GM19023 (cell line): Measurements from ENCODE around the gene SOX4.

Experiments
- ATAC-seq: cut with Tn5 transposase; IDR thresholded peaks from one replicate; pipeline ENCODE4 v1.9.1; 2021; ENCODE audit warnings: mild to moderate bottlenecking, moderate library complexity; ENCODE audit not compliant: unreplicated experiment

Gene SOX4

DNA sequence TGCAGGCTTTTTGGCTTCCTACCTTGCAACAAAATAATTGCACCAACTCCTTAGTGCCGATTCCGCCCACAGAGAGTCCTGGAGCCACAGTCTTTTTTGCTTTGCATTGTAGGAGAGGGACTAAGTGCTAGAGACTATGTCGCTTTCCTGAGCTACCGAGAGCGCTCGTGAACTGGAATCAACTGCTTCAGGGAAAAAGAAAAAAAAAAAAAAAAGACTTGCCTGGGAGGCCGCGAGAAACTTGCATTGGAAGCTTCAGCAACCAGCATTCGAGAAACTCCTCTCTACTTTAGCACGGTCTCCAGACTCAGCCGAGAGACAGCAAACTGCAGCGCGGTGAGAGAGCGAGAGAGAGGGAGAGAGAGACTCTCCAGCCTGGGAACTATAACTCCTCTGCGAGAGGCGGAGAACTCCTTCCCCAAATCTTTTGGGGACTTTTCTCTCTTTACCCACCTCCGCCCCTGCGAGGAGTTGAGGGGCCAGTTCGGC lies 420 bp downstream of the SOX4 start:
- ATAC-seq: peak; percentile 17

DNA sequence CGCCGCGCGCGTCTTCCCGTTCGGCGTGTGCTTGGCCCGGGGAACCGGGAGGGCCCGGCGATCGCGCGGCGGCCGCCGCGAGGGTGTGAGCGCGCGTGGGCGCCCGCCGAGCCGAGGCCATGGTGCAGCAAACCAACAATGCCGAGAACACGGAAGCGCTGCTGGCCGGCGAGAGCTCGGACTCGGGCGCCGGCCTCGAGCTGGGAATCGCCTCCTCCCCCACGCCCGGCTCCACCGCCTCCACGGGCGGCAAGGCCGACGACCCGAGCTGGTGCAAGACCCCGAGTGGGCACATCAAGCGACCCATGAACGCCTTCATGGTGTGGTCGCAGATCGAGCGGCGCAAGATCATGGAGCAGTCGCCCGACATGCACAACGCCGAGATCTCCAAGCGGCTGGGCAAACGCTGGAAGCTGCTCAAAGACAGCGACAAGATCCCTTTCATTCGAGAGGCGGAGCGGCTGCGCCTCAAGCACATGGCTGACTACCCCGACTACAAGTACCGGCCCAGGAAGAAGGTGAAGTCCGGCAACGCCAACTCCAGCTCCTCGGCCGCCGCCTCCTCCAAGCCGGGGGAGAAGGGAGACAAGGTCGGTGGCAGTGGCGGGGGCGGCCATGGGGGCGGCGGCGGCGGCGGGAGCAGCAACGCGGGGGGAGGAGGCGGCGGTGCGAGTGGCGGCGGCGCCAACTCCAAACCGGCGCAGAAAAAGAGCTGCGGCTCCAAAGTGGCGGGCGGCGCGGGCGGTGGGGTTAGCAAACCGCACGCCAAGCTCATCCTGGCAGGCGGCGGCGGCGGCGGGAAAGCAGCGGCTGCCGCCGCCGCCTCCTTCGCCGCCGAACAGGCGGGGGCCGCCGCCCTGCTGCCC lies 1.1 kb downstream of the SOX4 start:
- peak; percentile 25 for ATAC-seq

DNA sequence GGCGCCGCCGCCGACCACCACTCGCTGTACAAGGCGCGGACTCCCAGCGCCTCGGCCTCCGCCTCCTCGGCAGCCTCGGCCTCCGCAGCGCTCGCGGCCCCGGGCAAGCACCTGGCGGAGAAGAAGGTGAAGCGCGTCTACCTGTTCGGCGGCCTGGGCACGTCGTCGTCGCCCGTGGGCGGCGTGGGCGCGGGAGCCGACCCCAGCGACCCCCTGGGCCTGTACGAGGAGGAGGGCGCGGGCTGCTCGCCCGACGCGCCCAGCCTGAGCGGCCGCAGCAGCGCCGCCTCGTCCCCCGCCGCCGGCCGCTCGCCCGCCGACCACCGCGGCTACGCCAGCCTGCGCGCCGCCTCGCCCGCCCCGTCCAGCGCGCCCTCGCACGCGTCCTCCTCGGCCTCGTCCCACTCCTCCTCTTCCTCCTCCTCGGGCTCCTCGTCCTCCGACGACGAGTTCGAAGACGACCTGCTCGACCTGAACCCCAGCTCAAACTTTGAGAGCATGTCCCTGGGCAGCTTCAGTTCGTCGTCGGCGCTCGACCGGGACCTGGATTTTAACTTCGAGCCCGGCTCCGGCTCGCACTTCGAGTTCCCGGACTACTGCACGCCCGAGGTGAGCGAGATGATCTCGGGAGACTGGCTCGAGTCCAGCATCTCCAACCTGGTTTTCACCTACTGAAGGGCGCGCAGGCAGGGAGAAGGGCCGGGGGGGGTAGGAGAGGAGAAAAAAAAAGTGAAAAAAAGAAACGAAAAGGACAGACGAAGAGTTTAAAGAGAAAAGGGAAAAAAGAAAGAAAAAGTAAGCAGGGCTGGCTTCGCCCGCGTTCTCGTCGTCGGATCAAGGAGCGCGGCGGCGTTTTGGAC lies 2.0 kb downstream of the SOX4 start:
- ATAC-seq: peak; percentile 18

DNA sequence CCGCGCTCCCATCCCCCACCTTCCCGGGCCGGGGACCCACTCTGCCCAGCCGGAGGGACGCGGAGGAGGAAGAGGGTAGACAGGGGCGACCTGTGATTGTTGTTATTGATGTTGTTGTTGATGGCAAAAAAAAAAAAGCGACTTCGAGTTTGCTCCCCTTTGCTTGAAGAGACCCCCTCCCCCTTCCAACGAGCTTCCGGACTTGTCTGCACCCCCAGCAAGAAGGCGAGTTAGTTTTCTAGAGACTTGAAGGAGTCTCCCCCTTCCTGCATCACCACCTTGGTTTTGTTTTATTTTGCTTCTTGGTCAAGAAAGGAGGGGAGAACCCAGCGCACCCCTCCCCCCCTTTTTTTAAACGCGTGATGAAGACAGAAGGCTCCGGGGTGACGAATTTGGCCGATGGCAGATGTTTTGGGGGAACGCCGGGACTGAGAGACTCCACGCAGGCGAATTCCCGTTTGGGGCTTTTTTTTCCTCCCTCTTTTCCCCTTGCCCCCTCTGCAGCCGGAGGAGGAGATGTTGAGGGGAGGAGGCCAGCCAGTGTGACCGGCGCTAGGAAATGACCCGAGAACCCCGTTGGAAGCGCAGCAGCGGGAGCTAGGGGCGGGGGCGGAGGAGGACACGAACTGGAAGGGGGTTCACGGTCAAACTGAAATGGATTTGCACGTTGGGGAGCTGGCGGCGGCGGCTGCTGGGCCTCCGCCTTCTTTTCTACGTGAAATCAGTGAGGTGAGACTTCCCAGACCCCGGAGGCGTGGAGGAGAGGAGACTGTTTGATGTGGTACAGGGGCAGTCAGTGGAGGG lies 2.8 kb downstream of the SOX4 start:
- no peak for ATAC-seq

DNA sequence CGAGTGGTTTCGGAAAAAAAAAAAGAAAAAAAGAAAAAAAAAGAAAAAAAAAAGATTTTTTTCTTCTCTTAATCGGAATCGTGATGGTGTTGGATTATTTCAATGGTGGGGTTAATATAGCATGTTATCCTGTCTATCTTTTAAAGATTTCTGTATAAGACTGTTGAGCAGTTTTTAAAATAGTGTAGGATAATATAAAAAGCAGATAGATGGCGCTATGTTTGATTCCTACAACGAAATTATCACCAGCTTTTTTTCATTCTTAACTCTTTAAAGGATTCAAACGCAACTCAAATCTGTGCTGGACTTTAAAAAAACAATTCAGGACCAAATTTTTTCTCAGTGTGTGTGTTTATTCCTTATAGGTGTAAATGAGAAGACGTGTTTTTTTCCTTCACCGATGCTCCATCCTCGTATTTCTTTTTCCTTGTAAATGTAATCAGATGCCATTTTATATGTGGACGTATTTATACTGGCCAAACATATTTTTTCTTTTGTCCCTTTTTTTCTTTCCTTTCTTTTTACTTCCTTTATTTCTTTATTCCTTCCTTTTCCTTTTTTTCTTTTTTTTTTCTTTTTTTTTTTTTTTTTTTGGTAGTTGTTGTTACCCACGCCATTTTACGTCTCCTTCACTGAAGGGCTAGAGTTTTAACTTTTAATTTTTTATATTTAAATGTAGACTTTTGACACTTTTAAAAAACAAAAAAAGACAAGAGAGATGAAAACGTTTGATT lies 3.6 kb downstream of the SOX4 start:
- ATAC-seq: no peak

DNA sequence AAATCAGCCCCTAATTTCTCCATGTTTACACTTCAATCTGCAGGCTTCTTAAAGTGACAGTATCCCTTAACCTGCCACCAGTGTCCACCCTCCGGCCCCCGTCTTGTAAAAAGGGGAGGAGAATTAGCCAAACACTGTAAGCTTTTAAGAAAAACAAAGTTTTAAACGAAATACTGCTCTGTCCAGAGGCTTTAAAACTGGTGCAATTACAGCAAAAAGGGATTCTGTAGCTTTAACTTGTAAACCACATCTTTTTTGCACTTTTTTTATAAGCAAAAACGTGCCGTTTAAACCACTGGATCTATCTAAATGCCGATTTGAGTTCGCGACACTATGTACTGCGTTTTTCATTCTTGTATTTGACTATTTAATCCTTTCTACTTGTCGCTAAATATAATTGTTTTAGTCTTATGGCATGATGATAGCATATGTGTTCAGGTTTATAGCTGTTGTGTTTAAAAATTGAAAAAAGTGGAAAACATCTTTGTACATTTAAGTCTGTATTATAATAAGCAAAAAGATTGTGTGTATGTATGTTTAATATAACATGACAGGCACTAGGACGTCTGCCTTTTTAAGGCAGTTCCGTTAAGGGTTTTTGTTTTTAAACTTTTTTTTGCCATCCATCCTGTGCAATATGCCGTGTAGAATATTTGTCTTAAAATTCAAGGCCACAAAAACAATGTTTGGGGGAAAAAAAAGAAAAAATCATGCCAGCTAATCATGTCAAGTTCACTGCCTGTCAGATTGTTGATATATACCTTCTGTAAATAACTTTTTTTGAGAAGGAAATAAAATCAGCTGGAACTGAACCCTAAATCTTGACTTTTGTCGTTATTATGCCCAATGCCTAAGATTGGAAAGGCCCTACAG lies 4.5 kb downstream of the SOX4 start:
- ATAC-seq: no peak

DNA sequence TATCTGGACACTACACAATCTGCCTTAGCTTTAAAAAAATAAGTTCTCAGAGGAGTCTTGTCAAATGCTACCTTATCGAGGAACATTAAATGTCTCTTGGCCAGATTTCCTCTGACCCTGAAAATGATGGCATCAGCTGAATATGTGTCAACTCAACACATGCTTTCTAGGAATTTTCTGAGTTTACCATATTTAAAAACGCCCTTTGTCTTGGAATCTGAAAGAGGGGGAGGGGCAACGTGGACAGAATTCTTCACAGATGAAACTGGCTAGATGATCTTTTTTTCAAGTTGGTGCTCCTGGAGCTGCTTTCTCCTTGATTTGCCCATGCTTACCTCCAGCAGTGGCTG lies 5.1 kb downstream of the SOX4 start:
- ATAC-seq: no peak

DNA sequence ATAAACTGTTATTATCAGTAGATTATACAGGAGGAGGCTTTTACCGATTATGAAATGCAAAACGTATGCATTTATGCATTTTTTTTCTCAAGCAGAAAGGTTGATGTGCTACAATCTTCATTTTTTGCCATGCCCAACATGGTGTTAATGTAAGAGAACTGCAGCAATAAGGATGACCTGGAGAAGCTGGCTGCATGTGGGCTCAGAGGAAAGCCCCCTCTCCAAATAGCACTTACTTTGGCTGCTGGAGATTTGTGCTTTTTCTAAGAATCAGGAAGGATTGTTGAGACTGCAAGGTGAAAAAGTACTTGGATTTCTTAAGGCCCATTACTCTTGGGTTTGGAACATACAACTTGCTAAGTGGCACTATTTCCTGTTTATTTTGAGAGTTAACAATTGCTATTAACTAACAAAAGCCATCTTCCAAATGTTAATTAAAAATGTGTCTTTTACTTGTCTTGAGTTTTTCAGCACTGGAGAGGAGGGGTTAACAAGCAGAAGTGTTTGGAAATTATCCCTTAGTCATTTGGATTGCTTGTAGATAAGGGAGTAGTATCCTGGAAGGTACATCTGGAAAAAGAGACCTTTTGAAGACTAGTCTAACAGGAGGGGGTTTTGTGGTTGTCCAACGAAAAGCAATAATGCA lies 5.6 kb downstream of the SOX4 start:
- no peak for ATAC-seq

DNA sequence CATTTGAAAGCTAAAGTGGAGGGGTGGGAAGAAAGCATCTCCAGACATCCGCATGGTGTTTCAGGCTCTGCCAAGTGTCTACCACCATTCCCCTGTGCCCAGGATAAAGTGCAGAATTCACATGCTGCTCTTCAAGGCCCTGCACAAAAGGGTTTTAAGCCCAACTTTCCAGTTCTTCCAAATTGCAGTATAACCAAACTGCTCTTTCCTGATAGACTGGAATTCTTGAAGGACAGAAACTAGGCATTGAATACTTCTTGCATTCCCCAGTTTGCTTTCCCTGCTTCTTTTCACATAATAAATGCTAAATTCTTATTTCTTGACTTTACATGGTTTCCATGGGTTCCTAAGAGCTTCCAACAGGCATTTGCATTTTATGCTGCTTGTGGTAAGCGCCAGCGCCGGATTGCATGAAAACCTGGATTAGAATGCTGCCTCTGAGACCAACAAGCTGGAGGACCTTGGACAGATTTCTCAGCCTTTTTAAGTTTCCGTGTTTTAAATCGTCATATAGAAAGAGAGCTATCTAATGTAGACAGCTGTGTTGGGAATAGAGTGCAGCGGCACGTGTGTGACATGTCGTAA lies 7.9 kb downstream of the SOX4 start:
- ATAC-seq: no peak

DNA sequence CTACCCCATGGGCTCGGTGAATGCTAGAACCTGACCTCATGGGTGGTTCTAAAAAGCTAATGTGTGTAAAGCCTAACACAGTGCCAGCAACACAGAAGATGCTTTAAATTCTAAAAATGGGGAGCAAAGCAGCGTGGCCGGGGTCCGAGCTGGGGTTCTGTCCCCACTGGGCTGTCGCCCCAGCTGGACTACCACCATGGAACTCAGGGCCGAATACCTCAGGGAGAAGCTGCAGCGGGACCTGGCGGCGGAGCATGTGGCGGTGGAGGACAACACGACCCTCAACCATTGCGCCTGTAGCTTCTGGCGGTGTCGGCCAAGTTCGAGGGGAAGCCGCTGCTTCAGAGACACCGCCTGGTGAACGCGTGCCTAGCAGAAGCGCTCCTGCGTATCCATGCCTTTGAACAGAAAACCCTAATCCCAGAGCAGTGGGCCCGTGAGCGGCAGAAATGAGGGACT lies 8.4 kb downstream of the SOX4 start:
- ATAC-seq: no peak

DNA sequence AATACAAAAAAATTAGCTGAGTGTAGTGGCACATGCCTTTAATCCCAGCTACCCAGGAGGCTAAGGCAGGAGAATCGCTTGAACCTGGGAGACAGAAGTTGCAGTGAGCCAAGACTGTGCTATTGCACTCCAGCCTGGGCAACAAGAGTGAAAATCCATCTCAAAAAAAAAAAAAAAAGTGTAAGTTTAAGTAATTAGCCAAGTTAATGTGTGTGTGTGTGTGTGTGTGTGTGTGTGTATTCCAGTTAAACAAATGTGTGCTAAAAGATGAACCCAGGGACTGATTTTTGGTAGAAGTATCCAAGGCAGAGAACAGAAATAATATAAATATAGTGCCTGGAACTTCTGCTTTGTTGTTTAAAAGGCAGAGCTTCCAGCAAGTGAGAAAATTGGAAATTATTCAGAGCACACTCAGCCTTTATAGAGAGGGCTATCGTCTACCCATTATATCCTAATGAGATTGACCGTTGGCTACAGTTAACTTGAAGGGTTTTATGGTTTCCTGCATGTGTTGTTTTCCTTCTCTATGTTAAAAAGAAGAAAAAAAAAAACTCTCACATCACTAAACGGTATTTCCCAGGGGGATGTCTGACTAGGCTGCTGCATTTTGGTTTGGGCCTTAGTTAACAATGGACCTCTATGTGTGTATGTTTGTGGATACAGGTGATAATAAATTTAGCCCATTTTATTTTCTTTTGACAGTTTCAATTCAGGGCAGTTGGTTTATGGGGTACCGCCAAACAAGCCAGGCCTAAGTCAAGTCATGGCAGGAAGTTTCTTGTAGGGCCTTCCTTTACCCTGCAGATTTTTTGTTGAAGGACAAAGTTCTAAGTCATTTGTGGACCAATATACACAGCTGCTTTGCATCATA lies 9.8 kb downstream of the SOX4 start:
- ATAC-seq: peak; percentile 44

DNA sequence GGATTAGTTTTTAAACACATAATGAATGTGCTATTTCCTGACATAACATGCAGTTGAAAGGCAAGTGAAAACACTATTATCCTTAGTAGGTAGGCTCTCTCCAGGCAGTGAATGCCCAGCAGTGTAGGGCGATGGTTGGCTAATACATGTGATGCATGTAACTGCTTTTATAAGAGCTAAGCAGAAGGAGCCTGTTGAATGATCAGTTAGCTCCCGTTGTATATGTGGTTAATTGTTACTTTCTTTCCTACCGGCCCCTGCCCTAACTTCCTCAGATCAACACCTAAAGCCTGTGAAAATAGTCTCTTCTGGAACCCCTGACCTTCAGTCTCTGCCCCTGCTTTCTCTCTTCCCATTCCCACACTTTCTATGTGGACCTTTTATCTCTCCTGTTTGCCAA lies 10.5 kb downstream of the SOX4 start:
- no peak for ATAC-seq

DNA sequence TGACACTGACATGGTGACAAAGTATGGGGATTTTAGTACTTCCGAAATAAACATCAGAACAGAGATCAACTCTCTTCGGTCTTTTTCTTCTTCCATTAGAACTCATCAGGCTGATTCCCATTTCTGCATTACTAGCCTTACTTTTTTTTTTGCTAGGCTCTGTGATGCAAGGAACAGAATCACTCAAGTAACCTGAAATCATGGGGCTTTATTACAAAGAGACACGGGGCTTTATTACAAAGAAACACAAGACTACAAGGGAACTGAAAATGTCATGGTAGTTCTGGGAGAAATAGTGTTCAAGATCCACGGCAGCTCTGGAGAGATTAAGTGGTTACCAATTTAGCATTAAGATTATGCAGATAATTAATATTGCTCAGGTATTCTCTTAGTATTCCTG lies 11.6 kb downstream of the SOX4 start:
- no peak for ATAC-seq

DNA sequence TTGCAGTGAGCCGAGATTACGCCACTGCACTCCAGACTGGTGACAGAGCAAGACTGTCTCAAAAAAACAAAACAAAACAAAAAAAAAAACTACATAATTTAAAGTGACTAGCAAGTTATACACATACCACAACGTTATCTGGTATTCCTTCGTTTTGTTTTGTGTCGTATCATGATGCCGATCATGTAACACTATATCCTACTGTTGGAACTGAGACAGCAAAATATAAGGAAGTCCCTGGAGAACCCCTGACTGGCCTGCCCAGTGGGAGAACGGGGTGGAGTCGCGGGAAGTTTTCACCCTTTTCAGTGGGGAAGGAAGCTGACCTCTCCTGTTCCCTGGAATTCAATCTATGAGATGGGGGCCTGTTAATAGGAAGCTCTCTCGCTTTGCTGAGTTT lies 15.1 kb downstream of the SOX4 start:
- no peak for ATAC-seq

DNA sequence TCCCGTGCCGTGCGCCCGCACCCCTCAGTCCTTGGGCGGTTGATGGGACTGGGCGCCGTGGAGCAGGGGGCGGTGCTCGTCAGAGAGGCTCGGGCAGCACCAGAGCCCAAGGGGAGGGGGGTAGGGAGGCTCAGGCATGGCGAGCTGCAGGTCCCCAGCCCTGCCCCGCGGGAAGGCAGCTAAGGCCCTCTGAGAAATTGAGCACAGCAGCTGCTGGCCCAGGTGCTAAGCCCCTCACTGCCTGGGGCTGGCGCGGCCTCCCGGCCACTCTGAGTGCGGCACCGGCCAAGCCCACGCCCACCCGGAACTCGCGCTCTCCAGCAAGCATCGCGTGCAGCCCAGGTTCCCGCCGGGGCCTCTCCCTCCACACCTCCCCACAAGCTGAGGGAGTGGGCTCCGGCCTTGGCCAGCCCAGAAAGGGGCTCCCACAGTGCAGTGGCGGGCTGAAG lies 16.4 kb downstream of the SOX4 start:
- no peak for ATAC-seq

DNA sequence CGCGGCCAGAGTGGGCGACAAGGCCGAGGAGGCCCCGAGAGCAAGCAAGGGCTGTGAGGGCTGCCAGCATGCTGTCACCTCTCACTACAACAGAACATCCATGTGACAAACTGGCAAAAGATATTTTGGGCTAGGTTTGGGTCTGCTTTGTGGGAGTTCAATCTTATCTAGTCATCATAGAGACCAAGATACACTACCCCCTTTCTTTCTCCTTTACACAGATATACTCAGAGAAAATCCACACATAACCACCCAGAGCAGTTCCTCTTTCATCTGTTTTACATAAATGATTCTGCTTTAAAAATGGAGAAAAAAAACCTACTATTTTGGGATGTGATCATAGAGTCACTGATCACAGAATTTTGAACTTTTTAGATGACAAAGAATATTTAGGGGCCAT lies 16.8 kb downstream of the SOX4 start:
- peak; percentile 76 for ATAC-seq

DNA sequence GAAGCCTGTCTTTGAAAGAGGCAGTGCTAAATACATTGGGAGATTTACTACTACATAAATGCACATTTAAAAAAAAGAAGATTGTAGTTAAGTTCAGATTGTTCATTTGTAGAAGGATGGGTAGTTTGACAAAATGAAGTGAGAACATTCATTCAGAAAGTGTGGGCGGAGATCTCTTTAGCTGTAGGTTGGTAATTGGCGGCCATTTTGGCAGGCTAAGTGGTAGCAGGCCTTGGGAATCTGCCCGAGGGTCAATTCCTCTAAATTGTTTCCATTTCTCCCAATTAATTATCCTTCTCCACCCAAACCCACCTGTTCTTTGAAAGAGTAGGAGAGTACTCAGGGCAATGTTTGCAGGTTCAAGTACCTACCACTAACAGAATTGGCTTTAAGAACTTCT lies 17.9 kb downstream of the SOX4 start:
- ATAC-seq: no peak
